ENCODE data around the gene BMI1. TPM values are rescaled to one million over a fixed set of nuclear protein-coding genes. Genes with fewer than 3 reads are reported as not detected.

The BMI1 gene
- polyA plus RNA-seq, 3 donors, result 15.5 to 35.5 (median 25.0) TPM

DNA sequence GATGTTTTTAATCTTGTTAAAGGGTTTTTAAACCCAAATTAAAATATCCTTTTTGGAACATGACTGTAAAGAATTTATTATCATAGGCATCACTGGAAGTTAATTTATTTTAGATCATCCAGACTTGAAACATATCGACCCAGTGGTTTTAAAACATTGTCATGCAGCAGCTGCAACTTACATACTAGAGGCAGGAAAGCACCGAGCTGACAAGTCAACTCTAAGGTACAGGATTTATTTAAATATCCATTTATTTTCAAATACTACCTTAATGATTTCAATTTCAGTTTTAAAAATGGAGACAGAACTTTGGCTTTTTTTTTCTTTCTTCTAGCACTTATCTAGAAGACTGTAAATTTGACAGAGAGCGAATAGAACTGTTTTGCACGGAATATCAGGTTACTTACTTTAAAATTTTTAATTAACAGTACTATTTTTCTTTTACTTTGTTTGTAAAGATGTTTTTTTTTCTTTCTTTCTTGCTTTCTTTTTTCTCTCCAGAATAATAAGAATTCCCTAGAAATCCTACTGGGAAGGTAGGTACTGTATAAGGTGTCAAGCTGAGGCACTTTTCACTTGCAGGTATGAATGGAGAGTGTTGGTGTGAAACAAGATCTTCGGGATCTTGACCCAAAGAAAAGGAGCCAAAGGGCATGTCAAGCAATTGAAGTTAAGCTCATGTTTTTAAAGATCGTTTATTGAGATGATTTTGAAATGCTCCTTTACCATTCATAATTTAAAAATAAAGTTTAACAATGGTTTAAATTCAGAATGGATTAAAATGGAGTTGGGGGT, 2.9 kb upstream of the BMI1 start:
- whole genome bisulfite sequencing, 3 donors, result 83 to 94% (median 91%) methylated on average over 6 of the region's 6 CpGs
- no peak overlapping the region for H3K27ac ChIP-seq (ENCODE audit: low read depth, low read length)

DNA sequence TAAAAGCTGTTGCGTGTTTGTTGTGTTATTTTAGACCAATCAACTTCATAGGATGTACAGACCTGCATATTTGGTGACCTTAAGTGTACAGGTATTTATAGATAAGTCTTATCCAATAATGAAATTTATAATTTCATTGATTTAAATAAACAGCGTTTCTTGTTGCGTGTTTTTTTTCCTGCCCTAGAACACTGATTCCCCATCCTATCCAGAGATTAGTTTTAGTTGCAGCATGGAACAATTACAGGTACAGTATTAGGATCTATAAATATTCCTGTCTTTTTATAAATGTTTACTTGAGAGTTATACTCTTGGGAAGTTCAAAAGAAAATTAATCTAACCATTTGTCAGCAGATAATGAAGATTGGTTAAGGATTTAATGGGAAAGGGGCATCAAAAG, 2.1 kb upstream of the BMI1 start:
- 94 to 97% (median 96%) methylated on average over 3 of the region's 3 CpGs for WGBS, 3 donors
- no peak overlapping the region for H3K27ac ChIP-seq (ENCODE audit: low read depth, low read length)

DNA sequence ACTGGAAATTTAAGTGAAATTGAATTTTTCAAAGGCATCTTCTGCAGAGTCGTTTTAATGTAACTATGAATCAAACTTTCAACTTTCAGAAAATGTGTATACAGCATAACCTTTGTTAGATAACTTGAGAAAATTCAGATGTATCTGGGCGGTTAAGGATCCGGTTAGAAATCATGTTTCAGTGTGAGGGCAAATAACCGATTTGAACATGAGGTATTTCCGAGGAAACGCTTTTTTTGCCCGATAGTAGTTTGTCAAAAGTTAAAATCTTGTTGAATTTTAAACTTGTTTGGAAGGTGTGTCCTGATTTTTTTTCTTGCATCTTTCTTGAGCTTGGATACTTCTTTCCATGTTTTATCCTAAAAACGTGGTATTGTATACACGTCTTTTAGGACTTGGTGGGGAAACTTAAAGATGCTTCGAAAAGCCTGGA, 1.3 kb upstream of the BMI1 start:
- no peak overlapping the region for H3K27ac ChIP-seq (ENCODE audit: low read depth, low read length)
- 80 to 92% (median 81%) methylated on average over 10 of the region's 10 CpGs for WGBS, 3 donors

DNA sequence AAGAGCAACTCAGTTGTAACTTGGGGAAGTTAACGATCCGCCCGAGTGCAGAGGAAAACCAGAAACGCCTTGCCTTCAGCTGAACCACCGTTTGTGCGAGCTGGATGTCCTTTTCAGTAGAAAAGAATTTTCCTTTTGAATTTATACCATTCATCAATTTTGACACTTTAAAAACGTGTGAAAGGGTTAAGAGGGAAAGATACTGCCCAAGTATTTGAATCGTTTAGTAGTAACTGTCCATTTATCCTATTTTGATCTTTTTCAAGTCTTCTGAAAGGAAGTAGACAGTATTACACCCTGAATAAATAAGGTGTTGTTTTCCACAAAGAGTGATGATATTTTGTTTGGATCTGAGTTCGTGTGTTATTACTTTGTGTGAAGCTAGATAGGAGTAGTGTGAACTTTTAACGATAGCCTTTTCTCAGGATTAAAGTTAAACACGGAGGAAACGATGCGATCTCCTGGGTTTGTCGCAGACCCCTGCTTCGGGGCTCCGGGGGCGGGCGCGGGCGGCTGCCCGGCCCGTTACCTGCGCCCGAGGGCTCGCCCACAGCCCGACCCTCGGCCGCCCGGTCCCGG, 830 bp upstream of the BMI1 start:
- 8 to 21% (median 8%) methylated on average over 22 to 30 of the region's 30 CpGs for WGBS, 3 donors

DNA sequence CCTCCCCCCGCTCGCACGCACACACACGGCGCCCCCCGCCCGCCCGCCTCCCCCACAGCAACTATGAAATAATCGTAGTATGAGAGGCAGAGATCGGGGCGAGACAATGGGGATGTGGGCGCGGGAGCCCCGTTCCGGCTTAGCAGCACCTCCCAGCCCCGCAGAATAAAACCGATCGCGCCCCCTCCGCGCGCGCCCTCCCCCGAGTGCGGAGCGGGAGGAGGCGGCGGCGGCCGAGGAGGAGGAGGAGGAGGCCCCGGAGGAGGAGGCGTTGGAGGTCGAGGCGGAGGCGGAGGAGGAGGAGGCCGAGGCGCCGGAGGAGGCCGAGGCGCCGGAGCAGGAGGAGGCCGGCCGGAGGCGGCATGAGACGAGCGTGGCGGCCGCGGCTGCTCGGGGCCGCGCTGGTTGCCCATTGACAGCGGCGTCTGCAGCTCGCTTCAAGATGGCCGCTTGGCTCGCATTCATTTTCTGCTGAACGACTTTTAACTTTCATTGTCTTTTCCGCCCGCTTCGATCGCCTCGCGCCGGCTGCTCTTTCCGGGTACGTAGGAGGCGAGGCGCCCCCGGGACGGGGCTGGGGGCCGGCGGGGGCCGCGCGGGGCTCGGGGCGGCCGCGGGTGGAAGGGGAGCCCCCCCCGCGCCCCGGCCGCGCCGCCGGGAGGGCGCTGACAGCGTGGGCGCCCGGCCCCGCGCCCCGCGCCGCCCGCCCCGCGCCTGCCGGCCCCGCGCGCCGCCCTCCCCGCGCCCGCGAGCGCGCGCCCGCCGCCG, 441 bp downstream of the BMI1 start:
- no peak overlapping the region for H3K27ac ChIP-seq (ENCODE audit: low read depth, low read length)
- 0 to 1% (median 1%) methylated on average over 53 to 83 of the region's 114 CpGs for WGBS, 3 donors

More for the DNA sequence above, 830 bp upstream of the BMI1 start:
- H3K27ac ChIP-seq (ENCODE audit: low read depth, low read length), result no peak overlapping the region

DNA sequence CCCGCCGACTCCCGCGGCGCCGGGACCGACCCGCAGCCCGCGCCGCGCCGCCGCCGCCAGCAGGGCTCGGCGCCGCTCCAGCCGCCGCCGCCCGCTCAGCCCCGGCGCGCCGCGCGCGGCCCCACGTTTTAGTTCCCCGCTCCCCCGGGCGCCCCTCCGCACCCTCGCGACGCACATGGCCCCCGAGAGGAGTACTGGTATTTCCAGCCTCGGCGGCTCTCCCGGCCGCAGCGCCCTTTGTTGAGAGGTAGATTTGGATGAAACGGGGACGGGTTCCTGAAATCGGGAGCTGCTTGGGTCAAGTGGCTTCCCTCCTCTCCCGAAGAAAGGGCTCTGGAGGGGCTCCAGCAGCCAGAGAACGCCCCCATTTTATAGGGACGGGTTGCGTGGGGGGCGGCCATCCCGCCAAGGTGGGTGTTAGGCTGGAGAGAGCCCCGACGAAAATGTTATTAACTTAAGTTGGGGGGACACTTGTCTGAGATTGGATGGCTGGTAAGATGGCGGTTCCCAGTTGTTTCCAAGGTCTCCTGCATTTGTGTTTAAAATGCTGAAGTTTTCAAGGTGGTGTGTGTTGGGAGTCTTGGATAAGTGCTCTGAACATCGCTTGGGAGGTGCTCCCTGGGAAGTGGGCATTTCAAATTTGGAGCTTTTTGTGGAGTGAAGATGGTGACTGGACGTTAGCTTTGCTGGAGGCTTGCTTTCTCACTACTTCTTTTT, 1.2 kb downstream of the BMI1 start:
- no peak overlapping the region for H3K27ac ChIP-seq (ENCODE audit: low read depth, low read length)
- 2 to 3% (median 2%) methylated on average over 26 to 57 of the region's 57 CpGs for WGBS, 3 donors

DNA sequence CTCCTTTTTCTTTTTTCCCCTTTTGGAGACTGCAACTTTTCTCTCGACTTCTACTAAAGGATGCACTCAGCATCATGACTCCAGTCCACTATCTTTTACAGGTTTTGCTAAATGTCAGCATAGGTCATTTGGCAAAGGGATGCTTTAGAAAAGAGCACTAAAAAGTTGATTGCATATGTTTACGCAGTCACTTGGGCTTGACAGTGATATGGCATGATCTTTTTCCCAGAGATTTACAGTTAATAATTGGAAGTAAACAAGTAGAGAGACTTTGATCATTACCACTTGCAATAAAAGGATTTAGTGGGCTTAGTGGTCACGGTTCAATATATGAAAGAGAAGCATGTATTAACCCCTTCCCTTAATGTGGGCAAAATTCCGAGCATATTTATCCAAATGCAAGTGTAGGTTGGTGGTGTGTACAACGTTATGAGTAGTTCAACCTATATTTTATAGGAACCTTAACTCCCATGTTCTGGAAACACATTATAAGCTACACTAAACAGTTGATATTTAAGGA, 1.8 kb downstream of the BMI1 start:
- WGBS, 3 donors, result 74 to 79% (median 78%) methylated on average over 5 of the region's 5 CpGs
- H3K27ac ChIP-seq (ENCODE audit: low read depth, low read length), result no peak overlapping the region

DNA sequence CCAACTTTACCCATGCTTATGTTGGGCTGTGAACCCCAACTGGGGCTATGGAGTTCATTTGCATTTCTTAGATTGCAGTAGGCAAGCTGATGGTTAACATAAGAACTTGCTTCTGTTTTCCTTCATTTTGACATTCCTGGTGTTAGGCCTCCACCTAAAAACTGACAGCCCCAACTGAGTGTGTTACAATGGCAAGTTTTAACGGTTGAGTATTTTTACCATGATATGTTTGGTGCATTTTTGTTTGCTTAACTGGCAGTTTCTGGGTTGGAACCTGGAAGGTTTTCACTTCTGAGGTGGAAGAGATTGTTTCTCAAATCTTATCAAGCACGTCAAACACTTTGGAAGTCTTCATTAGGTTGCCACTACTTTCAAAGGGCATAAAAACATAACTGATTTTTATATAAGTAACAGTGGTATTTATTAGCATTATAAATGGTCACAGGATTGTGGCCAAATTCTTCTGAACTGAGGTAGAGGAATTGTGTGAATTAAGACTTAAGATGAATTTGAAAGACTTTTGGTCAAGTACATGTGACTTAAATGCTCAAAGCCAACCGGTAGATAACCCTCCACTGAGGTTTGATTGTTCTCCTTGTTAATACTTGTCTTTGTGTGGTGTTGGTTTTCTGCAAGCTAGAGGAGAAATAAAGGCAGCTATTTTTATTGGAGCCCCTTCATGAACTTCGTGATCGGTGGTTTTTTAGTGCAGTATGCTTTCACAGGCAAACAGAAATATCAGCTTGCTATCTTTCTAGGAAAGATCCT, 2.8 kb downstream of the BMI1 start:
- WGBS, 3 donors, result 62 to 88% (median 88%) methylated on average over 5 of the region's 5 CpGs
- no peak overlapping the region for H3K27ac ChIP-seq (ENCODE audit: low read depth, low read length)

DNA sequence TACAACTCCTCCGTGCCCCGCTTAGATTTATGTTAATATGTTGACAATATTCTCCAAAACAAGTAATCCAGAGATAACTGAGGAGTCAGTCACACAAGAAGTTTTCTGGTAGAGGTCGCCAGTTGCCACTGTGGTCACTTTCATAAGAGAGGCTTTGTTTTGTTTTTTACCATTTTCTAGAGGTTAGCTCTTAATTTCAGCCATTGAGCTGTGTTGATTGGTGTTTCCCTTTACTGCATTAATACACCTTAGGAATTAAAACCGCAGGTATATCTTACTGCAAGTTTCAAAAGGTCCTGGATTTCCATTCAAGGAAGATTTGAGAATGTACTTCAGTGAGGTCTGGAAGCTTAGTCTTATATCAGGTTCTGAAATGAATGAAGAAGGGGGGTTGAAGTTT, 3.5 kb downstream of the BMI1 start:
- 74 to 79% (median 78%) methylated on average over 4 of the region's 4 CpGs for WGBS, 3 donors
- no peak overlapping the region for H3K27ac ChIP-seq (ENCODE audit: low read depth, low read length)

DNA sequence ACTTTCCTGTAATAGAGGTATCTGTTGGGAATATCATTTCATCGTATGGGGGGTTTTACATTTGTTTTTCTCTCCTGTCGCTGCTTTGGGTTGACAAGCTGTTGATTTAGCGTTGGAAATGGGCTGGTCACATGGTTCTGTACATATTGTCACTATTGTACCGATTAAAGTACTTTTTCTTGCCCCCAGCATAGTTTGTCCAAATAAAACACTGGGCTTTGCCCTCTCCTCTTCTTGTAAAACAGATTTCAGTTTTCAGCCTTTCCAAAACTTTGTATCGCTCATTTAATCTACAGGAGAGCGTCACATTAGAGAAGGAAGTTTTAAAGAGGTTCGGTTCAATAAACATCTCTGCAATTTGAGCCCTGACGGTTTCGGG, 4.0 kb downstream of the BMI1 start:
- H3K27ac ChIP-seq (ENCODE audit: low read depth, low read length), result no peak overlapping the region
- 1 to 8% (median 5%) methylated on average over 9 of the region's 9 CpGs for WGBS, 3 donors

DNA sequence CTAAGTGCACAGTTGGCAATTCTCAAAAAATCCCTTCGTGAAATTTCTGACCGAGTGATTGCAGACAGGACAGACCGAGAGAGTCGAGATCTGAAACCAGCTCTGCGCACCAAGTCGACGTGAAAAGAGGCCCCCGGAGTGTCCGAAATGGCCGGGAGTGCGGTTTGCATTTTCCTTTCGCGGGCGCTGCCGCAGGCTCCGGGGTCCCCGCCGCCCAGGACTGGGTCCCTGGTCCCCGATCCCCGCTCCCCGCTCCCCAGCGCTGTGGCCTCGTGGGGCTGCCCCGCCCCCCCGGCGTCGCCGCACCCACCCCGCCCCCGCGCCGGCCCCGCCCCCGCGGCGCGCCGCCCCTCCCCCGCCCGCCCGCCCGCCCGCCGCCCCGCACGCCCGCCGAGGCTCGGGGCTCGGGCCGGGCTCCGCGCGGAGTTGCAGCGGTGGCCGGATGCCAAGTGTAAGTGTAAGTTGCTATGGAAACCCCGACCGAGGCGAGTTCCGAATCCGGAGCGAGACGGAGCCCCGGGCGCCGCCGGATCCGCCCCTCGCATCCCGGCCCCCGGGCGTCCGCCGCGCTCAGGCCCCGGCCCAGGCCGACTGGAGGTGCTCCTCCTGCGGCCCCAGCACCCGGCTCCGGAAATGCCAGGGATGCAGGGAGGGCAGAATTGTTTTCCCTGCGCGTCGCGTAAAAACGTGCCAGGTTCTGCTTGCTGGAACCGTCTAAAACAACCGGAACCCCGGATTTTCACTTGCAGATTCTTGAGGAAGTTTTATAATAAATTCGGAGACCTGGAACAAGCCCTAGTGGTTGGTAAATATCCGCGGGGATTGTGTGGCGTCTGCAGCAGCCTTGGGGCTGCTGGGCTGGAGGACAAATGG, 4.6 kb downstream of the BMI1 start:
- peak overlapping the region; percentile 26 for H3K27ac ChIP-seq (ENCODE audit: low read depth, low read length)
- 1 to 4% (median 1%) methylated on average over 64 to 92 of the region's 92 CpGs for WGBS, 3 donors

DNA sequence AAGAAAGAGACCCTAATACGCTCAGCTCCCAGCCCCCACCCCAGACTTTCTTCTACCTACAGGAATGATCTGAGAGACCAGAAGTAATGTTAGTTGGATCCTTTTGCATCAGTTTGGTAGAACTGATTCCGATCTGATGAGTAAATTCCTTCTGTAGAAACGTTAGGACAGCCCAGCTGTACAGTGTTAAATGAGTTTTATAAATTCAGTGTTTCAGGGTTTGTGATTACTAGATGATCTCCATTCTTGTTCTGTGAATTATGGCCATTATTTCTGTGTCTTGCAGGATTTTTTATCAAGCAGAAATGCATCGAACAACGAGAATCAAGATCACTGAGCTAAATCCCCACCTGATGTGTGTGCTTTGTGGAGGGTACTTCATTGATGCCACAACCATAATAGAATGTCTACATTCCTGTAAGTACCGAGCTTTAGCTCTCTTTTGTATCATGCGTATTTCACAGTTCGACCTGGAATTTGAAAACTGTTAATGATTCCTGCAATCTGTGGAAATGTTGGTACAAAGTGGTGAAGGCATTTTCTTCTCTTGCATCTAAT, 5.3 kb downstream of the BMI1 start:
- 66 to 75% (median 68%) methylated on average over 8 of the region's 8 CpGs for whole genome bisulfite sequencing, 3 donors
- H3K27ac ChIP-seq (ENCODE audit: low read depth, low read length), result no peak overlapping the region

DNA sequence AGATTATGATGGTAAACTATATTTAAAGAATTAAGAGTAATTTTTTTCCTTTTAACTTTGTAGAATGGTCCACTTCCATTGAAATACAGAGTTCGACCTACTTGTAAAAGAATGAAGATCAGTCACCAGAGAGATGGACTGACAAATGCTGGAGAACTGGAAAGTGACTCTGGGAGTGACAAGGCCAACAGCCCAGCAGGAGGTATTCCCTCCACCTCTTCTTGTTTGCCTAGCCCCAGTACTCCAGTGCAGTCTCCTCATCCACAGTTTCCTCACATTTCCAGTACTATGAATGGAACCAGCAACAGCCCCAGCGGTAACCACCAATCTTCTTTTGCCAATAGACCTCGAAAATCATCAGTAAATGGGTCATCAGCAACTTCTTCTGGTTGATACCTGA, 8.3 kb downstream of the BMI1 start:
- H3K27ac ChIP-seq (ENCODE audit: low read depth, low read length), result no peak overlapping the region
- 94 to 98% (median 95%) methylated on average over 3 of the region's 3 CpGs for WGBS, 3 donors

DNA sequence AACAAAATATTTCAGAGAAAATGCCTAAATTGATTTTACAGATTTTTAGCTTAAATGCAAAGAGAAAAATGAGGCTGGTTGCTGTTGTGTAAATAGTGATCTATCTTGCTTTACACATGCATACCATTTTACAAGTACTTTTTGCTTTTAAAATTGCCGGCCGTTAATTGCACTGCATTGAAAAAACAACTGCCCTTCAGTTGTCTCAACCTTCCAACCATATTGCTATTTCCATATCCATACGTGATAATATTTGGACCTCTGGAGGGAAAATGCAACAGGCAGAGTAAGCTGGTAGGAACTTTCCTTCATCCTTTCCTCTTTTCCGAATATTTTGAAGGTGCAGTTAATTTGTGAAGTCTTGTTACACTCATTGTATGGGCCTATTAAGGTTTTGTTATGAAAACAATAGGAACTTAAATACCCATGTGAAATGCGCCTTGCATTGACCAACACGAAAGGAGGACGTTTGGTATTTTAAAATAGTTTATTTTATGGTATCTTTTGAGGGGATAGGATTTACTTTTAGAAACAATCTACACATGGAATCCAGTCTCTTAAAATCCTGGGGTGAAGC, 11.3 kb downstream of the BMI1 start:
- no peak overlapping the region for H3K27ac ChIP-seq (ENCODE audit: low read depth, low read length)
- WGBS, 3 donors, result 93 to 95% (median 94%) methylated on average over 7 of the region's 7 CpGs

DNA sequence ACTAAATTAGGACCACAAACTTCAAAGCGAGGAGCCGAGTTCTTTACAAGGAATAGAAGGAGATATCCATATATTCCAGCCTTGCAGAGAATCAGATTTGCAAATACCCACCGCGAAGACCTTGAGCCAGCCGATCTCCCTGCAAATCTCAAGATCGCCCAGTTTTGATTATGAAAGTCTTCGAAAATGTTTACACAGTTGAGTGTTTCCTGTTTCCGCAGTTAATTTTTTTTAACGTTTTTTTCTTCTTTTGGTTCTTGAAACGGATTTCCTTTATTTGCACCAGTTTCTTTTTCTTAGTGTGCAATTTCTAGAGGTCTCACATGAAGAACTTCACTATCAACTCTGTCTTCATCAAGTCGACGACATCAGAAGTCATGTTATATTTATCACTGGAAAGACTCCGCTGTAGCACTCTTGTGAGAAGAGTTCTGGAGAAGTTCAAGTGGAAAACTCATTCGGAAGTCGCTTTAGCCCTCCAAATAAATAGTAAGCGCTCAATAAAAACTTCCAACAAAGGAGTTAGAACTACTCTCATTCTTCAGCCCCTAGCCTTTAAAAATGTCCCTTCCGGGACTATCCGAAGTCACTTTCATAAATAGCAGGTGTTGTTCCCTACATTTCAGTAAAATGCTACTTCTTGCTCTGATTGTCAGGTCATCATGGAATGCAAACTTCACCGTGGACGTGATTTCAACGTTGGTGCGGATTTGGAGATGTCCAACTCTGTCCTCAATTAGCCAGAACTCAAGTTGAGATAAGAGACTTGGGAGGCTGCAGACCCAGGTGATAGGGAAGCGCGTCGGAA, 12.5 kb downstream of the BMI1 start:
- 44 to 63% (median 48%) methylated on average over 25 of the region's 25 CpGs for WGBS, 3 donors
- H3K27ac ChIP-seq (ENCODE audit: low read depth, low read length), result no peak overlapping the region

DNA sequence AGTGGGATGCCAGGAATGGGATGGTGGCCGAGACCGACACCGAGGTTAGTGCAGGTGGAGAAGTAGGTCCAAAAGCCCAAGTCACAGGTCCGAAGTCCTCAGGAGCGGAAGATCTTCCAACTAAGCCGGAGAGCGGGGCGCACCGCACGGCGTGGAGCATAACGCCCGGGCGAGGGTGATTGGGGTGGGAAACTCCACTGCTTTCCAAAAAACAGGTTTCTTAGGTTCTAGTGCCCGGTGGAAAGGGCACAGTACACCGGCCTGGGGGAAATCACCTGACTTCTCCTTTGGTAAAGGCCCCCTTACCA, 13.0 kb downstream of the BMI1 start:
- 50 to 63% (median 62%) methylated on average over 16 of the region's 16 CpGs for WGBS, 3 donors
- no peak overlapping the region for H3K27ac ChIP-seq (ENCODE audit: low read depth, low read length)
